WERI-Rb-1 (cell line): ENCODE results near the gene TBC1D2B.

Experiments
- DNase-seq: peaks from one replicate; pipeline ENCODE4 v3.0.0-alpha.2; 2020
- H3K27ac ChIP-seq: fragments of 250-450 bp; sonication (Bioruptor Pico); 2 replicates; pipeline ENCODE4 v1.5.1; 2020; ENCODE audit warnings: mild to moderate bottlenecking, moderate library complexity
- H3K27me3 ChIP-seq: fragments of 250-450 bp; sonication (Bioruptor Pico); 2 replicates; pipeline ENCODE4 v1.5.1; 2021; ENCODE audit warnings: mild to moderate bottlenecking, low read depth, moderate library complexity; ENCODE audit not compliant: insufficient read depth, severe bottlenecking
- H3K36me3 ChIP-seq: fragments of 250-450 bp; sonication (Bioruptor Pico); 2 replicates; pipeline ENCODE4 v1.5.1; 2020; ENCODE audit warnings: mild to moderate bottlenecking, moderate library complexity
- H3K4me3 ChIP-seq: 2 replicates; pipeline ENCODE4 v1.5.1; 2011; ENCODE audit warnings: low read depth, mild to moderate bottlenecking, control low read depth, low read length
- H3K9me3 ChIP-seq: fragments of 250-450 bp; sonication (Bioruptor Pico); 2 replicates; pipeline ENCODE4 v1.5.1; 2021; ENCODE audit warnings: mild to moderate bottlenecking, moderate library complexity; ENCODE audit not compliant: severe bottlenecking
- TF ChIP-seq, protein P1 (sequence below): IDR thresholded peaks from 2 replicates; pipeline ENCODE4 v1.5.1; 2011; ENCODE audit warnings: low read depth, mild to moderate bottlenecking, control low read depth, inconsistent platforms, low read length

The TBC1D2B gene

GRCh38 chr15:78073046-78073787 is 4.3 kb downstream of the TBC1D2B start:
- no peak for DNase-seq
- H3K36me3 ChIP-seq, result peaks cover 4% of the 10 kb centered on the region
- TF ChIP-seq, protein P1, sequence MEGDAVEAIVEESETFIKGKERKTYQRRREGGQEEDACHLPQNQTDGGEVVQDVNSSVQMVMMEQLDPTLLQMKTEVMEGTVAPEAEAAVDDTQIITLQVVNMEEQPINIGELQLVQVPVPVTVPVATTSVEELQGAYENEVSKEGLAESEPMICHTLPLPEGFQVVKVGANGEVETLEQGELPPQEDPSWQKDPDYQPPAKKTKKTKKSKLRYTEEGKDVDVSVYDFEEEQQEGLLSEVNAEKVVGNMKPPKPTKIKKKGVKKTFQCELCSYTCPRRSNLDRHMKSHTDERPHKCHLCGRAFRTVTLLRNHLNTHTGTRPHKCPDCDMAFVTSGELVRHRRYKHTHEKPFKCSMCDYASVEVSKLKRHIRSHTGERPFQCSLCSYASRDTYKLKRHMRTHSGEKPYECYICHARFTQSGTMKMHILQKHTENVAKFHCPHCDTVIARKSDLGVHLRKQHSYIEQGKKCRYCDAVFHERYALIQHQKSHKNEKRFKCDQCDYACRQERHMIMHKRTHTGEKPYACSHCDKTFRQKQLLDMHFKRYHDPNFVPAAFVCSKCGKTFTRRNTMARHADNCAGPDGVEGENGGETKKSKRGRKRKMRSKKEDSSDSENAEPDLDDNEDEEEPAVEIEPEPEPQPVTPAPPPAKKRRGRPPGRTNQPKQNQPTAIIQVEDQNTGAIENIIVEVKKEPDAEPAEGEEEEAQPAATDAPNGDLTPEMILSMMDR, result no peak
- no peak overlapping the region for H3K27ac ChIP-seq
- no peaks in the 10 kb centered on the region for H3K27me3 ChIP-seq
- no peaks in the 10 kb centered on the region for H3K9me3 ChIP-seq
- H3K4me3 ChIP-seq, result no peak overlapping the region

DNA sequence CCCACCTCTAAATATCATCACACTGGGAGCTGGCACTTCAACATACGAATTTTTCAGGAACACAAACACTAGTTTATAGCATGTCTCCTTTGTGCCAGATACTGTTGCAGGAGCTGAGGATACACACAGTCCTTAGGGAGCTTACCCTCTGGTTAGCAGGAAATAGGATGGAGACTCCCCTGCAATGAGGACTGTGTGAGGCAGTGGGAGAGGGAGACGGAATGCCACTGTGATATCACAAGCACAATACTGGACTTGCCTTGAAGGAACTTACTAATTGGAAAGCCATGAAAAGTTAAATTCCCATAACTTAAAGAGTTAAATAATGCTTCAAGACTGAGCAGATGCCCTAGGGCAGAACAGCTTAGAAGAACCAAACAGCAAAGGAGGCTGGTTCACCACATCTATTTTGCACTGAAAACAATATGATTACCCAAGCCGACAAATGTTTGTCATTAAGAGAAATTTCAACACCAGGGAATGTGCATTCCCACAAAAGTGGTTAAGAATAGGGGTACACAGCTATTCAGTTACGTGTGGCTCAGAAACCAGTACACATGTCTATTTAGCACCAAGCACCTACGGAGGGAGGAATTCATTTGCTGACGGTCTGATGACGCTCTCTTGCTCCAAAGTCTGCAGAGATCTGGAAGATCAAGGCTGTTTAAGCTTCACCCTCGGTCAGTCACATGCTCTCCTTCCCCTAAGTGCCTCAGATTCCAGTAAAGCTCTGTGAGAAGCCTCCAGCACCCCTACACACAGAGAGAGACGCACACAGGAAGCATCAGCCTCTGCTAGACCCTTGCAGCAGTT is 5.2 kb downstream of the TBC1D2B start:
- DNase-seq, result no peak
- Histone ChIP-seq H3K27ac (no peak overlapping the region), H3K9me3 (no peaks in the 10 kb centered on the region), H3K27me3 (no peaks in the 10 kb centered on the region), H3K4me3 (no peak overlapping the region), H3K36me3 (peaks cover 4% of the 10 kb centered on the region)
- TF ChIP-seq, protein P1, result no peak

- TF ChIP-seq, protein P1, result no peak
- H3K4me3 ChIP-seq, result no peak overlapping the region
- H3K9me3 ChIP-seq, result no peaks in the 10 kb centered on the region
- no peak overlapping the region for H3K27ac ChIP-seq
- H3K27me3 ChIP-seq, result no peaks in the 10 kb centered on the region
- peaks cover 4% of the 10 kb centered on the region for H3K36me3 ChIP-seq
- DNase-seq, result no peak
These were observed 6.1 kb downstream of the TBC1D2B start for GRCh38 chr15:78071383-78071782.

GRCh38 chr15:78070049-78070700 is 7.3 kb downstream of the TBC1D2B start:
- no peaks in the 10 kb centered on the region for H3K9me3 ChIP-seq
- DNase-seq, result no peak
- no peak overlapping the region for H3K27ac ChIP-seq
- H3K4me3 ChIP-seq, result no peak overlapping the region
- peaks cover 4% of the 10 kb centered on the region for H3K36me3 ChIP-seq
- H3K27me3 ChIP-seq, result no peaks in the 10 kb centered on the region
- TF ChIP-seq, protein P1, result no peak

GRCh38 chr15:78069462-78070029 is 8.0 kb downstream of the TBC1D2B start:
- TF ChIP-seq, protein P1, result no peak
- Histone ChIP-seq H3K9me3 (no peaks in the 10 kb centered on the region), H3K27ac (no peak overlapping the region)

More at GRCh38 chr15:78069462-78070029, 8.0 kb downstream of the TBC1D2B start:
- Histone ChIP-seq H3K36me3 (peaks cover under 1% of the 10 kb centered on the region), H3K4me3 (no peak overlapping the region), H3K27me3 (no peaks in the 10 kb centered on the region)
- DNase-seq, result no peak
